GM23248 (cell line): Measurements from ENCODE around the gene AFF3. TPM values are rescaled to one million over a fixed set of nuclear protein-coding genes. Genes with fewer than 3 reads are reported as not detected.
"Not testable (repeated sequence)": the region's sequence is repeated elsewhere in the genome, so short reads cannot be mapped to it uniquely, and the experiment has no call there.

Experiments used
- DNase-seq: peaks from one replicate; pipeline ENCODE4 v3.0.0-alpha.2; 2015
- H2AFZ ChIP-seq: fragments of 200-600 bp; sonication (generic); 2 replicates; pipeline ENCODE4 v1.6.1; 2016; ENCODE audit warnings: antibody characterized with exemption
- H3F3A ChIP-seq: fragments of 200-600 bp; sonication (generic); 2 replicates; pipeline ENCODE4 v1.6.1; 2016; ENCODE audit warnings: mild to moderate bottlenecking, antibody characterized with exemption, mixed run types; ENCODE audit not compliant: insufficient read depth
- H3K27ac ChIP-seq: fragments of 200-600 bp; sonication (generic); 2 replicates; pipeline ENCODE4 v1.5.1; 2016; ENCODE audit warnings: mild to moderate bottlenecking
- H3K27me3 ChIP-seq: fragments of 200-600 bp; sonication (generic); replicated peaks from 2 replicates; pipeline ENCODE4 v1.6.1; 2016; ENCODE audit warnings: mild to moderate bottlenecking; ENCODE audit not compliant: insufficient read depth
- H3K36me3 ChIP-seq: fragments of 200-600 bp; sonication (generic); 2 replicates; pipeline ENCODE4 v1.6.1; 2016; ENCODE audit warnings: low read depth, mild to moderate bottlenecking
- H3K4me1 ChIP-seq: fragments of 200-600 bp; sonication (generic); 2 replicates; pipeline ENCODE4 v1.6.1; 2016; ENCODE audit warnings: mild to moderate bottlenecking; ENCODE audit not compliant: insufficient read depth
- H3K4me2 ChIP-seq: fragments of 200-600 bp; sonication (generic); one replicate; pipeline ENCODE4 v1.6.1; 2016; ENCODE audit warnings: mild to moderate bottlenecking; ENCODE audit not compliant: unreplicated experiment
- H3K4me3 ChIP-seq: fragments of 200-600 bp; sonication (generic); 2 replicates; pipeline ENCODE4 v1.5.1; 2016; ENCODE audit warnings: mild to moderate bottlenecking
- H3K79me2 ChIP-seq: fragments of 200-600 bp; sonication (generic); 2 replicates; pipeline ENCODE4 v1.6.1; 2016; ENCODE audit warnings: mild to moderate bottlenecking; ENCODE audit not compliant: insufficient read depth
- H3K9ac ChIP-seq: fragments of 200-600 bp; sonication (generic); 2 replicates; pipeline ENCODE4 v1.6.1; 2016; ENCODE audit warnings: mild to moderate bottlenecking
- H3K9me2 ChIP-seq: fragments of 200-600 bp; sonication (generic); 2 replicates; pipeline ENCODE4 v1.6.1; 2016; ENCODE audit warnings: mixed run types, mild to moderate bottlenecking, moderate library complexity; ENCODE audit not compliant: insufficient read depth
- H3K9me3 ChIP-seq: fragments of 200-600 bp; sonication (generic); one replicate; pipeline ENCODE4 v1.6.1; 2017; ENCODE audit warnings: low read depth
- H4K20me1 ChIP-seq: fragments of 200-600 bp; sonication (generic); 2 replicates; pipeline ENCODE4 v1.6.0; 2016; ENCODE audit not compliant: insufficient read depth
- EZH2 ChIP-seq: fragments of 200-600 bp; sonication (generic); IDR thresholded peaks from 2 replicates; pipeline ENCODE4 v1.6.1; 2018; ENCODE audit warnings: antibody characterized with exemption, mild to moderate bottlenecking; ENCODE audit not compliant: insufficient read depth, poor library complexity, severe bottlenecking
- EZH2phosphoT487 ChIP-seq: fragments of 200-600 bp; sonication (generic); IDR thresholded peaks from 2 replicates; pipeline ENCODE4 v1.6.1; 2018; ENCODE audit warnings: antibody characterized with exemption, moderate library complexity, mild to moderate bottlenecking, low read depth; ENCODE audit not compliant: insufficient read depth
- WGBS, 2 experiments: methylation state at CpG; one replicate each; pipeline ENCODE4 v1.1.6; 2015 to 2017; ENCODE audit warnings: low lambda C conversion rate in 2 of 2, low coverage in 1 of 2; ENCODE audit errors: missing lambda C conversion rate in 2 of 2; 5-methylcytosine and 5-hydroxymethylcytosine counted together
- in situ Hi-C: fragments of 300-500 bp; cut with MboI; formaldehyde crosslinking; loops from 2 replicates; pipeline ENCODE4 v1.15.0; 2020
- polyA plus RNA-seq: library from polyadenylated mRNA; unstranded; fragments of >200 nt; fragmentation: Nextera tagmentation; extraction: Ambion mirVana; gene quantifications from 2 replicates; pipeline ENCODE4 v1.2.1, GENCODE V29; 2016
- total RNA-seq: library from RNA; depleted of rRNA; stranded (reverse); fragments of >200 nt; shearing (Covaris generic); gene quantifications from 2 replicates; pipeline ENCODE4 v1.2.3, GENCODE V29; 2014

The AFF3 gene
- total and polyA plus RNA-seq, 2 experiments from 2014 or later, result 0.56 to 0.86 TPM

- Histone ChIP-seq H3K27ac (no peak overlapping the region), H3K4me2 (no peak overlapping the region), H3F3A (peaks cover 3% of the 10 kb centered on the region; the same call in 1 of the 2 replicates), H3K79me2 (no peaks in the 10 kb centered on the region), H3K36me3 (no peaks in the 10 kb centered on the region), H3K9me2 (no peaks in the 10 kb centered on the region), H3K9me3 (no peaks in the 10 kb centered on the region), H3K4me3 (no peak overlapping the region), H3K27me3 (no peaks in the 10 kb centered on the region), H4K20me1 (no peaks in the 10 kb centered on the region), H3K9ac (no peak overlapping the region), H3K4me1 (no peaks in the 10 kb centered on the region; the same call in 1 of the 2 replicates), H2AFZ (0 out of 2 replicates have a peak overlapping the region, but pooled peaks have one; percentile 11)
- DNase-seq, result no peak
- in situ Hi-C loops, result no loop called here
- TF ChIP-seq EZH2, result no peak
- no peak for TF ChIP-seq EZH2phosphoT487
- WGBS, 2 experiments, result 70 to 82% methylated on average over 3 of the region's 3 CpGs
Measured at GRCh38 chr2:99776206-99776905, 366.0 kb downstream of the AFF3 start.

GRCh38 chr2:99775585-99775984 is 366.8 kb downstream of the AFF3 start:
- Histone ChIP-seq H3K27me3 (no peaks in the 10 kb centered on the region), H3F3A (peaks cover 3% of the 10 kb centered on the region; the same call in 1 of the 2 replicates), H3K79me2 (no peaks in the 10 kb centered on the region), H3K9ac (no peak overlapping the region), H3K36me3 (no peaks in the 10 kb centered on the region), H3K4me3 (no peak overlapping the region), H3K27ac (no peak overlapping the region), H2AFZ (0 out of 2 replicates have a peak overlapping the region, but pooled peaks have one; percentile 11), H3K9me3 (no peaks in the 10 kb centered on the region), H3K4me1 (no peaks in the 10 kb centered on the region; the same call in 1 of the 2 replicates), H3K9me2 (no peaks in the 10 kb centered on the region), H3K4me2 (no peak overlapping the region), H4K20me1 (no peaks in the 10 kb centered on the region)
- 24 to 31% methylated on average over 4 of the region's 4 CpGs for WGBS, 2 experiments
- DNase-seq, result peak; percentile 60
- in situ Hi-C loops, result no loop called here
- no peak for TF ChIP-seq EZH2phosphoT487
- TF ChIP-seq EZH2, result no peak

GRCh38 chr2:99773642-99774041 is 368.7 kb downstream of the AFF3 start:
- H3K27ac ChIP-seq, H3K4me1 ChIP-seq, in situ Hi-C loops, H3K4me2 ChIP-seq, H3K4me3 ChIP-seq, H3K79me2 ChIP-seq, H3K27me3 ChIP-seq, H2AFZ ChIP-seq, H4K20me1 ChIP-seq, H3F3A ChIP-seq, H3K9me3 ChIP-seq, H3K36me3 ChIP-seq, DNase-seq, H3K9me2 ChIP-seq, H3K9ac ChIP-seq: not testable (repeated sequence)
- WGBS, 2 experiments, result 91 to 94% methylated on average over 1 of the region's 1 CpG

- Histone ChIP-seq H3K79me2 (no peaks in the 10 kb centered on the region), H3K4me3 (no peak overlapping the region), H3K27me3 (no peaks in the 10 kb centered on the region), H2AFZ (no peak overlapping the region), H3K9ac (no peak overlapping the region), H3K4me2 (no peak overlapping the region), H3K9me3 (no peaks in the 10 kb centered on the region), H3K27ac (no peak overlapping the region), H3K36me3 (no peaks in the 10 kb centered on the region), H3K4me1 (no peaks in the 10 kb centered on the region; the same call in 1 of the 2 replicates), H3F3A (peaks cover 3% of the 10 kb centered on the region; the same call in 1 of the 2 replicates), H4K20me1 (no peaks in the 10 kb centered on the region), H3K9me2 (no peaks in the 10 kb centered on the region)
- DNase-seq, result no peak
- in situ Hi-C loops, result no loop called here
- 79 to 81% methylated on average over 7 of the region's 7 CpGs for WGBS, 2 experiments
- TF ChIP-seq EZH2phosphoT487 (no peak), EZH2 (no peak)
Measured at GRCh38 chr2:99772591-99773331, 369.6 kb downstream of the AFF3 start.
